ENCODE results near the gene IGSF8.
A peak's percentile ranks its signal among the peaks of the same experiment; 100 is the strongest.

Gene IGSF8

DNA sequence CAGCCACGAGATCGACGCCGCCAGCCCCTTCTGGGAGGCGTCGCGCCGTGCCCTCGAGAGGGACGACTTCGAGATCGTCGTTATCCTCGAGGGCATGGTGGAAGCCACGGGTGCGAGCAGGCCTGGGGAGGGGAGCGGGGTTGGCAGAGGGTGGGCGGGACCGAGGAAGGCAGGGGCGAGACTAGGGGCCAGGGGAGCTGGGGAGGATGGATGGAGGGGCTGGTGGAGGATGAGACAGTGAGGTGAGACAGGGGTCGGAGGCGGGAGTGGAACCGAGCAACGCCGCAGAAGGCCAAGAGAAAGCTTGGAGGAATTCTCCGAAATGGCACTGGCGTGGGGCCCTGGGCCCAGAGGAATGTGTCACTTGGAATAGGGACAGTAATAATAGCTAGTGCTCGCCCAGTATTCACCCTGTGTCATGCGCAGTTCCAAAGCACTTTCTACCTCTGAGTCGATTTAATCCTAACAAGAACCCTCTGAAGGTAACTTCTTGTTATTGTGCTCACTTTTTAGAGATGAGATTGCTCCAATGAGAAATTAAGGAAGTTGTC, 13.6 kb downstream of the IGSF8 start:
- DNase-seq = no peak

DNA sequence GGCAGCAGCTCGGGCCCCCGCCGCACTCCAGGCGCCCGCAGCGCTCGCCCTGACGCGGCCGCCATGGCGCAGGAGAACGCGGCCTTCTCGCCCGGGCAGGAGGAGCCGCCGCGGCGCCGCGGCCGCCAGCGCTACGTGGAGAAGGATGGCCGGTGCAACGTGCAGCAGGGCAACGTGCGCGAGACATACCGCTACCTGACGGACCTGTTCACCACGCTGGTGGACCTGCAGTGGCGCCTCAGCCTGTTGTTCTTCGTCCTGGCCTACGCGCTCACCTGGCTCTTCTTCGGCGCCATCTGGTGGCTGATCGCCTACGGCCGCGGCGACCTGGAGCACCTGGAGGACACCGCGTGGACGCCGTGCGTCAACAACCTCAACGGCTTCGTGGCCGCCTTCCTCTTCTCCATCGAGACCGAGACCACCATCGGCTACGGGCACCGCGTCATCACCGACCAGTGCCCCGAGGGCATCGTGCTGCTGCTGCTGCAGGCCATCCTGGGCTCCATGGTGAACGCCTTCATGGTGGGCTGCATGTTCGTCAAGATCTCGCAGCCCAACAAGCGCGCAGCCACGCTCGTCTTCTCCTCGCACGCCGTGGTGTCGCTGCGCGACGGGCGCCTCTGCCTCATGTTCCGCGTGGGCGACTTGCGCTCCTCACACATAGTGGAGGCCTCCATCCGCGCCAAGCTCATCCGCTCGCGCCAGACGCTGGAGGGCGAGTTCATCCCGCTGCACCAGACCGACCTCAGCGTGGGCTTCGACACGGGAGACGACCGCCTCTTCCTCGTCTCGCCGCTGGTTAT, 14.2 kb downstream of the IGSF8 start:
- DNase-seq = no peak

DNA sequence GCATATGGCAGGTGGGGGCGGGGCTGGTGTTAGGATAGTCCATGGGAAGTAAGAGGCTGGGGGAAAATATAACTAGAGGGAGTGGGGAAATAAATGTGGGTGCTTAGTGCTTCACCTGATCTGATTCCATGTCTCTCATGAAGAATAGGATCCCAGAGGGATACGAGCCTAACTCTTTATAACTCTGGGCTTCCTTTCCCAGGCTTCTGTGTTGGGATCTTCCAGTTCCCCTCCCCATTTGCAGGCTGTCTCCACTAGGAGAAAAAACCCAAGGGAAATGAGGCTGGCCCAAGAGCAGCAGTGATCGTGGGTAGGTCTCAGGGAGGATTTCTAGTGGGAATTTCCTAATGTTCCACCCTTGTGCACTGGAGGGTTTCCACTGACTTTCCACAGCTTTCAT, 15.5 kb downstream of the IGSF8 start:
- DNase-seq = no peak

DNA sequence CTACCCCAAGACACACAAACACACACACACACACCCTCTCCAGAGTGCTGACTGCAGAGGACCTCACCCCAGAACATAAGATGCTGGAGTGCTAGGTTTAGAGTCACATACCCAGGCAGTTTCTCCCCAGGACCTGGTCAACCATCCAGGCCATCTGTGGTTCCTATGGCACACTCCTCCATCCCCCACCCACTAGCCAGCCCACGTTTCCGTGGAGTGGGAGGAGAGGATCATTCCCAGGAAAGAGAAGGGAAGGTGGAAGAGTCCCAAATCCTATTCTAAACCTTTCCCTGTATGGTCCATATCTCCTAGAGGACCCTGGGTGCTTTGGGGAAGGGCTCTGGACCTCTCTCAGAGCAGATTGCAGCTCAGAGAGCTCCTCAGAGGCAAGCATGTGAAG, 15.9 kb downstream of the IGSF8 start:
- DNase-seq = no peak

DNA sequence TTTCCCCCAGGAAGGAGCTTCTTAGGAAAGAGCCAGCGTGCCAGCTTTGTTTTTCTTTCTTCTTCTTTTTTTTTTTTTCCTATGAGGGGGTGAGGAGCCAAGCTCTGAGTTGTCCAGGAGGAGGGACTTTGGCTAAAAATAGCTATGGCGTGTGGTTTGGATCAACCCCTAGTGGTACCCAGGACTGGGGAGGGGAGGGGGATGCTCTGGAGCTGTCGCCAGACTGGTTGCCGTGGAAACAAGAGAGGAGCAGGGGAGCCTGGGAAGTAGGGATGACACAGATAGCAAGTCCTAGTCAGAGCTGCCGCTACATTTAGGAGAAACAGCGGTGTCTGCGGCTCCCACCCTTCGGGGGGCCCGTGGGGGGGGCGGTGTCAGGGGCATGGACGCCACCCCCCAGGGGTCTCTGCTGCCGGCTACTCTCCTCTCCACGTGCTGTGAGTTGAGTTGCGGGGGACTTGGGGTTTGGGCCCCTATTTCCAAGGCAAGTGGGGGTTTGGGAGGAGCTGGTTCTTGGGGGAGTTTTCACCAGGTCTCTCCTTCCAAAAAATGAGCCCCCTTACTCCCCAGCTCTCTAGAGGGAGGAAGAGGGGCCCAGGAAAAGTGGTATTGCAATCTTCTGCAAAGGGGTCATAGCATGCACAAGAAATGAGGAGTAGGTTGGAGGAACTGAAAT, 17.0 kb downstream of the IGSF8 start, which contains the start of gene KCNJ9:
Gene KCNJ9 (plus strand): TSS at position 278 of the 676 bp plus-strand sequence. CDS start 2,493 bp downstream, outside the sequence.
- no peak for DNase-seq

DNA sequence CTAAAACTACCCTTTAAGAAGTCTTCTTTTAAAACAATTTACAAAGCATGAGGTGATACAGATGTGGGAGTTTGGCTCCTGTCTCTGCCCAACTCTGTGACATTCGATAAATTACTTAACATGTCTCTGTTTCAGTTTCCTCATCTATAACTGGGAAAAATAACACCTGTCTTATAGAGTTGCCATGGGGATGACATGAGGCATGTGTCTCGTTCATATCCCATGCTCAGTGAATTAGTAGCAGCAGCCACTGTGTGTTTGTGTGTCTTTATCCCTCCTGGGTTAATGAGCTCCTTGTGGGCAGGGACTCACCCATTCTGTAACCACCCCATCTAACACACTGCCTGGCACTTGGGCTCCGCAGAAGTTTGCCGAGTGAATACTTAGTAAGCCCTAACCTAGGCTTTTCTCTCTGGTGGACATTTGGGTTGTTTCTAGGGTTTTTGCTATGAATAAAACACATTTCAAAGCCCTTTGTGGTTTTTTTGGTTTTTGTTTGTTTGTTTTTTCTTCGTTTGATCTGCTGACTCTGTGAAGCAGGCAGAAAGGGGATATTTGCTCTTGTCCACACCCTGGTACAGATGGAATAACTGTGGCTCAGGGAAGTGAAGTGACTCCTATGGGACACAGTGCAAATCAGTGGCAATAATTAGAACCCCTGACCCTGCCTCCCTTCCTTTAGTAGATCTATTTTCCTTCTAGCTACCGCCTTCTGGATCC, 17.9 kb downstream of the IGSF8 start:
- DNase-seq = no peak

DNA sequence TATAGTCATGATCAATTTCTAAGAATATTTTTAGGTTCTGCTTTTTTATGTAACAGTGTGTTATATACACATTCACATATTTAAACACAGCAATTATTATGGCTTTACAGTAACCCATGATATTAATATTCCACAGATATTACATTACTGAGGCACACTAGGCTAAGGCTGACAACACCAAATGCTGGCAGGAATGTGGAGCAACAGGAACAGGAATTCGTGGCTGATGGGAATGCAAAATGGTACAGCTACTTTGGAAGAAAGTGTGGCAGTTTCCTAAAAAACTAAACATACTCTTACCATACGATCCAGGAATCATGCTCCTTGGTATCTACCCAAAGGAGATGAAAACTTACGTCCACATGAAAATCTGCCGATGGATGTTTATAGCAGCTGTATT, 19.0 kb downstream of the IGSF8 start:
- DNase-seq = no peak

DNA sequence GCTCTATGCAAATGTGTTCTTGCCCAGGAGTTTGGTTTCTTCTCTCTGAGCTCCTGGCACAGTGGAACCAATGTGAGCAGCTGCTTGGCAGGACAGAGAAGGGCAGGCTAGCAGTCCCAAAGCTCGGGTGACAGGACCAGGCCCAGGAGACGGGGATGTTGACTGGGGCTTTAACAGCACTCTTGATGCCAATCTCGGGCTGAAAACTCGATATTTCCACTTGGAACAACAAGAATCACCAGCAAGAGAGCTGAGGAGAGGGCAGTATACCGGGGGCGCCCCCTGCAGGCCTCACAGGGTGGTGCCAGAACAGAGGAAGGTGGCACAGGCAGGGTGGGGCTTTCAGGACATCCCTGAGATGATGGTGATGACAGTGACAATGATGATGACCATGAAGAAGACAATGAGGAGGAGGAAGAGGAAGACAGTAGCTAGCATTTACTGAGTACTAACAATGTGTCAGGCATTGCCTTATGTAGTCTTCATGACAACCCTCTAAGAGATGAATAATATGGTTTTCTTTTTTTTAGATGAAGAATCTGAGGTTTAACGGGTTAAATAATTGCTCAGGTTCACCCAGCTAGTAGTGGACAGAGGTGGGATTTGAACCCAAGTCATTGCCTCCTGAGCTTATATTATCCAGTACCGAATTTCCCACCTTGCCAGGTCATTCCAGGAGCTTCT, 19.8 kb downstream of the IGSF8 start:
- DNase-seq = peak; percentile 20

DNA sequence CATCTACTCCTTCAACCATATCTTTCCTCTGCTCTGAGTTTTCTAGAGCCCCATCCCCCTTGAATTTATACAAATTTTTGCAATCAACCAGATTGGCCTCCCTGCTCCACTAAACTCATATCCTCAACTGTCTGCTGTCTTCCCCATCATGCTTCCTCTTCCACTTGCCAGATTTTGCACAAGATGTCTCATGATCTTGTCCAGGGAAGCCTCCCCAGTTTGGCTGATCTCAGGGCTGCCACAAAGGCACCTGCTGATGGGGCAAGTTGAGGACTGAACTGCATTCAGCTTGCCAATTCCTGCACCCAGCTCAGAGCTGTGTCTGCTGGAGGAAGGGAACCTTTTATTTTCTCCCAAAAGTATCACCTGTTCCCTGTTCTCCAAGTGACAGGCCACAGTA, 20.9 kb downstream of the IGSF8 start:
- no peak for DNase-seq

DNA sequence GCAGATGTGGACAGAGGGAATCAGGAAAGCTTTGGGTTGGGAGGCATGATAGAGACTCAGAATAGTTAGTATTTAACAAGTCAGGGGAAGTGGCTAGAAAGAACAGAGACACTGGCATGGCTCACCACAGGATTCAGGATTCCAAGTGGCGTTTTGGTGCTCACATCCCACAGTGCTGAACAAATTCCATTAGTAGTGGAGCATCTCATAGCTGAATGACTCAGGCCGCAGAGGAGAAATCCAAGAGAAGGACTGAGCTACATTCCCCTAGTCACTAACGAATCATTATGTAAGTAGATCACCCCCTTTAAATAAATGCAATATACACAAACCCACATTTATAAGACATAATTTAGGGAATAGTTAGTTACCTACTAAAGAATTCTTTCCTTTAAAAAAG, 22.1 kb downstream of the IGSF8 start:
- no peak for DNase-seq

DNA sequence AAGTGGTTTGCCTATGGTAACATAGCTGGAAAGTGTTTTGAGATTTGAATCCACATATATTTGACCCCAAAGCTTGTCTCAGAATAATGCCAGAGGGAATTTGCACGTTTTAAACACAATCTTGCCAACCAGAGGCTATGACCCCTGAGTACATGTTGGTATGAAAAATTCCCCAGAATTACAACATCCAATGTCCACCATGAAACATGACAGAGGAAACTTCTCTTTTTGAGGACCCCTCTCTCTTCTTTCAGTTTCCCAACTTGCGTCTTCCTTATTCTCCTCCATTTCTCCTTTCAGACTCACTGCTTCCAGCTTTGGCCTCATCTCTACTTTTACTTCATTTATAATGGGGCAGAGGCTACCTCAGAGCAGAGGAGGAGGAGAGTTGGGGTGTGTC, 22.6 kb downstream of the IGSF8 start:
- DNase-seq = no peak

DNA sequence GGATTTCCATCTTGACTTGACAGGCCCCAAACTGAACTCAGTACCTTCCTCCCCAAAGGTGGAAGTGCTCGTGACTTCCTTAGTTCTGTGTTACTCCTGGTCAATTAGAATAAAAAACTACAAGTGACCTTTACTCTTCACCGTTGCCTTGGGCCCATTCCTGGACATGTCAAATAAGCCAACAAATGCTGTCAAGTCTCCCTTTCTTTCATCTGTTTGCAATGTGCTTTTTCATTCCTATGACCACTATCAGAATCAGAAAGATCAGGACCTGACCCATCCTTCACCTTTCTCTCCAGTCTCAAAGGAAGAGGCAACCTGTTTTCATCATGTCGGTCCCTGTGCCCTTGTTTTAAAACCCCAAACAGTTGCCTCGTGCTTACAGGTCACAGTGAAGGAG, 23.6 kb downstream of the IGSF8 start:
- no peak for DNase-seq

DNA sequence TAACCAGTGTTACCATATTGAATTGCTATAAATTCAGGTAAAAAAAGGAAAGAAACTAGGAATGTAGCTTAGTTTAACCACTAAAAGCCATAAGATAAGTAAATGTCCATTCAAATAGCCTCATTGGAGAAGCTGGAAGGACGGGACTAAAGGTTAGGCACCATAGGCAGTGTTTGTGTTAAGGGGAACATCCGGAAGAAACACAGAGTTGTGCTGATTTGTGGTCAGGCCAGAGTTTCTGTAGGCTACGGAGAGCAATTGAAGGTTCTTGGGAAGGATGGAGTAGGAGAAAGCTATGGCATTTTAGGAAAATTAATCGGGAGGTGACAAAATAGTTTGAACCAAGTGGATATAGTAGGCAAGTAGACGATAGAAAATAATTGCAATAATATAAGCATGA, 27.1 kb downstream of the IGSF8 start:
- DNase-seq = no peak

DNA sequence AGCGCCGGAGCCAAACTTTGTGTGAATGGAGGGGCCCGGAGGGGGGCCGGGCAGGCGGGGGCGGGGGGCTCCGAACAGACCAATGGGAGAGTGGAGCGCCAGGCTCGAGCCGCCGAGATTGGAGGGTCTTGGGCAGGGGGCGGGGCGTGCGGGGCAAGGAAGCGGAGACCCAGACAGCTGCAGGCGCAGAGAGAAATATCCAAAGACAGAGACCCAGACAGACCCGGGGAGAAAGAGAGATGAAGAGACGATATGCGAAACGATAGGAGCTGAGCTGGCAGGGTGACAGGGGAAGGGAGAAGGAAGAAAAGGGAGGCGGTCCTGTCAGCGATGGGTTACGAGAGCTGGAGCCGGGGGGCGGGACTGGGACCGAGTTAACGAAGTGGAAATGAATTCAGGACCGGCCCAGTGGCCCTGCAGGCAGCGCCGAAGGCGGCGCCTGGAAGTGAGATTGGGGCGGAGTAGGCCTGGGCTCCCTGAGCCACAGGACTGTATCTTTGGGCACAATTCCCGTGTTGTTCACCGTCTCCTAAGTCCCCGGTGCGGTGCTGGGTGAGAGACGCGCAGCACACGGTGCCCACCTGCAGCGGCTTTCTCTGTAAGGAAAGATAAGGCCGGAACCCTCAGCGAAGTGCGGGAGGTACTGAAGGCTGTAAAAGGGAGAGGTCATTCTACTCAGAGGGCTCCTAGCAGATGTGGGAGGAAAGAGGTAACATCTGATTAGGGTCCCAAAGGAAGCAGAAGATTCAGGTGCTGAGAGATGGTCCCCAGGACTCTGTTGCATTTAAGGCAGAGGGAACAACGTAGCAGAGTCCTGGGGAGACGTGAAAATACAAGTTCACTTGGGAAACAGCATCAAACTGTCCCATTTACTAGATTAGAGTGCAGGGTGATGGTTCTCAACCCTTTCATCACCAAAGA, 27.9 kb downstream of the IGSF8 start:
- no peak for DNase-seq

DNA sequence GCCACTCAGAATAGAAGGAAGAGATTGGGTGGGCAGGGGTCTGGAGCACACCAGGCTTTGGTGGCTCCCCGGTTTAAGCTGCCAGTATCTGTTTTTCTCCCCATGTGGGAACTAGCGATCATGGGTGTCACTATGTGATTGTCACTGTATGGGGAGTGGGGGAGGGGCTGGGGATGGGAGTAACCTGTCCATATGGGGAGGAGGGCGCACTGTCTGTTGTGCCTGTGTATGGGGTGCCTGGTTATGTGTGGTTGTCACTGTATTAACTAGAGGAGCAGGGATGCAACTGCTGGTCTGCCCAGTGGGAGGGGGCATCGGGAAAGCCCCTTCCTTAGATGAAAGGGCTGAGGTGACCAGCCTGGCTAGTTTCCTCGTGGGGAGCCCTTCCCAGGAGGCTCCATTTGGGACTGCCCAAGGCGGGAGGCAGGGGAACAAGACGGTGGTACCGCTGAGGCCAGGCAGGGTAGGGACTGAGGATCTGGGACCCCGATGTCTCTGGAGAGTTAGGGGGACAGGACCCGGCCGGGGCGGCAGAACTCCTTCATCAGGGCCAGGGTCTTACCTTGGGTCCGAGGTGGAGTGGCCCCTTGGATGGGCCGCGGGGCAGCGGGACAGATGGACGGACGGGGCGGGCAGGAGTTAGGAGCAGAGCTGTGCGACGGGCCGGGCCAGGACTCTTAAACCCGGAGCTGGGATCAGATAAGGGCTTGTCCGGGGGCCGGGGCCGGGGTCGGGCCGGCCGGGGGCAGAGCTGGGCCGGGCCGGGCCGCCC, 28.8 kb downstream of the IGSF8 start, which contains the start of gene KCNJ10:
Gene KCNJ10 (minus strand): TSS at position 701 of the 772 bp plus-strand sequence. CDS start 27,628 bp downstream, outside the sequence.
- DNase-seq = no peak

DNA sequence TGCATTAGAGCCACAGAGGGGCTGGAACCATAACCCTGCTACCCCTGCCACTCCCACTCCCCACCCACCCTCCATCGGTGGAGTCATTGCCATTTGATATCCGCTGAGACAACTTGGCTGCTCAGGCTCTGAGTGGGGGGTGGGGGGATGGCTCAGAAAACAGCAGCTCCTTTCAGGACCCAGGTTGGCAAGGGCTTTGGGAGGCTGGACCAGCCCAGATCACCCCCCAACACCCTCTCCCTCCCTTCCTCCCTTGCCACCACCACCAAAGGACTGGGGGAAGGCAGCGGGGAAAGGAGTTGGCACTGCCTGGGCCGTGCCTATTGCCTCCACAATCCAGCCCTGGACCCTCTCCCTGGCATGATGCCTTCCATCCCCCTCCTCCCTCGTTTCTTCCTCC, 30.2 kb downstream of the IGSF8 start:
- DNase-seq = no peak

DNA sequence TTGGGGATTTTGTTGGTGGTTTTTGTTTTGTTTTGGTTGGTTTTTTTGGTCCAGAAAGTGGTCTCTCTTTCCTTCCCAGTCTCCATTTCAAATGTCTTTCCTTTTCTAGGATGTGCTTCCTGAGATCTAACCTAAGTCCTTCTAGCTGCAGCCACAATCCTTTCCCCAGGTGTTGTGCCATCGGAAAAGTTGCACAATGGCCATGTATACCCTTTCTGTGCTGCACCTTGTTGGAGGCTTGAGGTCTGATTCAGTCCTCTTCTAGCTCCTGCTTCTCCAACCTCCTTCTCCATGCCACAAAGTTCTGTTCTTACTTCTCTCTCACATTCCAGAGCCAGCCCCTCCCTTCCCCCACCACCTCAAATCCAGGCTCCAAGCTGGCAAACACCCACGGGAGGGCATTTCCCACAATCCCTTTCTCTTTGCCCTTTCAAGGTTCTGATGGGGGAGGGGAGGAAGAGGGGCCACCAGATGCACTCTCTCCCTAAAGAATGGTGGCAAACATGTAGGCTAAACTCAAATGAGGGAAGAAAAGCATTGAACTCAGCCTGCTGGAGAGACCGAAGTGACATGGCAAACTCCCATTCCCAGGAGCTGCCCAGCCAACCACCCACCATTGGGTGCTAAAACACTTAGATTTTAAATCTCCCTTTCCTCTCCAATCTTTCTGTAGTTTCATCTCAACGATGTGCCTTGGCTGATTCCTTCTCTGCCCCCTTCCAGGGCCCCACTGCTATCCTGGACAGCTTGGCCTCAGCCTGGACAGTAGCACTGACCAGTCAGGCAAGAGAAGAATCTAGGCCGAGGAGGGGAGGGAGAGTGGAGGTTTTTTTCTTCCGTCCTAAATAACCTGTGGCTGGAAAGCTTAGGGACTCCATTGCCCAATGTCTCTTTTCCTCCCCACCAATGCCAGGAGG, 31.3 kb downstream of the IGSF8 start:
- DNase-seq = no peak

DNA sequence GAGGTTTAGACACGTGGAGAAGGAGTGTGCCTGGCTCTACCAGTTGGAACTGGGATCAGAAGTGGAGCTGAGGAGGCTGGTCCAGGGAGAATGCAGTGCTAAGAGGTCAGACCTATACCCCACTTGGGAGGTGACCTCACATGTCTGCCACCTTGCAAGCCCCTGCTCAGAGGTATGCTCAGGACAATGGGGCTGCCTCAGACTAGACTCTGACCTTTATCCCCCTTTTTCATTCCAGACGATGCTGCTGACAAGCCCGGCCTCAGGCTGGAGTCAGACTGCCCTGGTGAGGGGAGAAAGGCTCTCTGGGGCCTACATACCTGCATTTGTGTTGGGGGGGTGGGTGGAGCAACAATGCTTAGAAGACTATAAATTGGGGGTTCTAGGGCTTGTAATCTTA, 33.7 kb downstream of the IGSF8 start:
- DNase-seq = no peak

DNA sequence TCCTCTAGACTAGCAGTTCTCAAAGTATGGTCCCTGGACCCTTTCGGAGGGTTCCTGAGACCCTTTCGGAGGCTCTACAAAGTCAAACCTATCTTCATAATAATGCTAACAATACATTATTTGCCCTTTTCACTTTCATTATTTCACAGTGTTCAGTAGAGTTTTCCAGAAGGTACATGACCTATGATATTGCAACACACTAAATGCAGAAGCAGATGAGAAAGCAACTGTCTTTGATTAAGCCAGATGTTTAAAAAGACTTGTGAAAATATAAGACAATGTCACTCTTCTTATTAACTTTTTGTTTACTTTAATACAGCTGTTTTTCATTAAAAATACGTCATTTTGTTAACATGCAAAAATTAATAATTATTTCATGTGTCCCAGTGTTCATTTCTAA, 34.3 kb downstream of the IGSF8 start:
- no peak for DNase-seq

DNA sequence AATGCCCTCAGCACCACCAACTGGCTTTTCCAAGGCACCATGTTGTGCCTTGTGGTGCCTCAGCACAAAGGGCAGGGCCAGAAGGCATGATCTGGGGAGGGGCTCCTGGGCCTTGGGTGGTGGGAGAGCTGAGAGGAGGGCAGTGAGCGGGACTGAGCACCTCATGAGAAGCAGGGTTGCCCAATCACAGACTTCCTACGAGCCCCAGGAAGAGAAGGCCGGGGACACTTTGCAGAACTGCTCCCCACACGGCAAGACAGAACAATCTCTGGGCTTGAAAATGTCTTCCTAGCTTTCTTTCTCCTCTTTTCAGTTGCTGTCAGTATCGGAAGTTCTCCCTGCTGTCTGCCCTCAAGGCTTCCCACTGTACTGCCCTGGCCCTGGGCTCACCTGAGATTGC, 35.2 kb downstream of the IGSF8 start:
- DNase-seq = no peak
